ENCODE results near the gene SHROOM3. TPM values are rescaled to one million over a fixed set of nuclear protein-coding genes. Genes with fewer than 3 reads are reported as not detected.

Gene SHROOM3
- total and polyA plus RNA-seq, 2 experiments from 2014 or later = 11.3 to 73.5 TPM

DNA sequence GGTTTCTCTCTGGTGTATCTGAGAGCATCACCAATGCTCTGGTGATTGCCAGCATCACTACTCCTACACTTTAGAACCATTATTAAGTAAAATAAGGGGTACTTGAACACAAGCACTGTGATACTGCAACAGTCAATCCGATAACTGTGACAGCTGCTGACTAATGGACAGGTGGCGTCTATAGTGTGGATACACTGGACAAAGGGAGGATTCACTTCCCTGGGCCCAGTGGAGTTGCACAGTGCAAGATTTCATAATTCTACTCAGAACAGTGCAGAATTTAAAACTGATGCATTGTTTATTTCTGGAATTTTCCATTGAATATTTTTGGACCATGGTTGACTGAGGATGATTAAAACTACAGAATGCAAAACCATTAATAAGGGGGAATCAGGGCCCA lies 97.8 kb downstream of the SHROOM3 start:
- H3K27me3 ChIP-seq (ENCODE audit: insufficient read depth) = no peaks in the 10 kb centered on the region
- no peak overlapping the region for H3K4me3 Mint-ChIP-seq
- H2AFZ ChIP-seq = no peak overlapping the region
- H3F3A ChIP-seq (replicated peaks; ENCODE audit: low read depth) = no peaks in the 10 kb centered on the region
- ATAC-seq = no peak
- H3K36me3 Mint-ChIP-seq (ENCODE audit: low read depth) = no peaks in the 10 kb centered on the region
- H3K27ac ChIP-seq (ENCODE audit: low read depth) = no peak overlapping the region
- H3K9me2 ChIP-seq (ENCODE audit: insufficient read depth) = 0 out of 2 replicates have a peak, but pooled peaks cover 8% of the 10 kb centered on the region
- no peaks in the 10 kb centered on the region for H3K36me3 ChIP-seq (ENCODE audit: insufficient read depth)
- H3K4me1 ChIP-seq (ENCODE audit: insufficient read depth) = peaks cover 9% of the 10 kb centered on the region; the same call in 1 of the 2 replicates
- no peaks in the 10 kb centered on the region for H4K20me1 ChIP-seq (replicated peaks; ENCODE audit: insufficient read depth)
- no peaks in the 10 kb centered on the region for H3K79me2 ChIP-seq (replicated peaks; ENCODE audit: insufficient read depth)
- H3K27me3 Mint-ChIP-seq (ENCODE audit: insufficient read depth, low read depth, poor library complexity) = no peaks in the 10 kb centered on the region
- no peaks in the 10 kb centered on the region for H3K9me3 Mint-ChIP-seq
- DNase-seq (ENCODE audit: low spot score) = no peak
- no peak overlapping the region for H3K27ac Mint-ChIP-seq
- TF ChIP-seq POLR2AphosphoS5 (IDR thresholded peaks at IDR 0.05; ENCODE audit: low read depth) = no peak
- TF ChIP-seq EZH2phosphoT487 (IDR thresholded peaks at IDR 0.05; ENCODE audit: unreplicated experiment) = no peak
- no peak for TF ChIP-seq ZNF114 (CRISPR knock-in tag; IDR thresholded peaks at IDR 0.05)
- TF ChIP-seq, protein P1, sequence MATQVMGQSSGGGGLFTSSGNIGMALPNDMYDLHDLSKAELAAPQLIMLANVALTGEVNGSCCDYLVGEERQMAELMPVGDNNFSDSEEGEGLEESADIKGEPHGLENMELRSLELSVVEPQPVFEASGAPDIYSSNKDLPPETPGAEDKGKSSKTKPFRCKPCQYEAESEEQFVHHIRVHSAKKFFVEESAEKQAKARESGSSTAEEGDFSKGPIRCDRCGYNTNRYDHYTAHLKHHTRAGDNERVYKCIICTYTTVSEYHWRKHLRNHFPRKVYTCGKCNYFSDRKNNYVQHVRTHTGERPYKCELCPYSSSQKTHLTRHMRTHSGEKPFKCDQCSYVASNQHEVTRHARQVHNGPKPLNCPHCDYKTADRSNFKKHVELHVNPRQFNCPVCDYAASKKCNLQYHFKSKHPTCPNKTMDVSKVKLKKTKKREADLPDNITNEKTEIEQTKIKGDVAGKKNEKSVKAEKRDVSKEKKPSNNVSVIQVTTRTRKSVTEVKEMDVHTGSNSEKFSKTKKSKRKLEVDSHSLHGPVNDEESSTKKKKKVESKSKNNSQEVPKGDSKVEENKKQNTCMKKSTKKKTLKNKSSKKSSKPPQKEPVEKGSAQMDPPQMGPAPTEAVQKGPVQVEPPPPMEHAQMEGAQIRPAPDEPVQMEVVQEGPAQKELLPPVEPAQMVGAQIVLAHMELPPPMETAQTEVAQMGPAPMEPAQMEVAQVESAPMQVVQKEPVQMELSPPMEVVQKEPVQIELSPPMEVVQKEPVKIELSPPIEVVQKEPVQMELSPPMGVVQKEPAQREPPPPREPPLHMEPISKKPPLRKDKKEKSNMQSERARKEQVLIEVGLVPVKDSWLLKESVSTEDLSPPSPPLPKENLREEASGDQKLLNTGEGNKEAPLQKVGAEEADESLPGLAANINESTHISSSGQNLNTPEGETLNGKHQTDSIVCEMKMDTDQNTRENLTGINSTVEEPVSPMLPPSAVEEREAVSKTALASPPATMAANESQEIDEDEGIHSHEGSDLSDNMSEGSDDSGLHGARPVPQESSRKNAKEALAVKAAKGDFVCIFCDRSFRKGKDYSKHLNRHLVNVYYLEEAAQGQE (IDR thresholded peaks at IDR 0.05; ENCODE audit: unreplicated experiment) = no peak
- TF ChIP-seq, protein P2, sequence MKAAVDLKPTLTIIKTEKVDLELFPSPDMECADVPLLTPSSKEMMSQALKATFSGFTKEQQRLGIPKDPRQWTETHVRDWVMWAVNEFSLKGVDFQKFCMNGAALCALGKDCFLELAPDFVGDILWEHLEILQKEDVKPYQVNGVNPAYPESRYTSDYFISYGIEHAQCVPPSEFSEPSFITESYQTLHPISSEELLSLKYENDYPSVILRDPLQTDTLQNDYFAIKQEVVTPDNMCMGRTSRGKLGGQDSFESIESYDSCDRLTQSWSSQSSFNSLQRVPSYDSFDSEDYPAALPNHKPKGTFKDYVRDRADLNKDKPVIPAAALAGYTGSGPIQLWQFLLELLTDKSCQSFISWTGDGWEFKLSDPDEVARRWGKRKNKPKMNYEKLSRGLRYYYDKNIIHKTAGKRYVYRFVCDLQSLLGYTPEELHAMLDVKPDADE (IDR thresholded peaks at IDR 0.05) = no peak
- no peak for TF ChIP-seq ZNF462 (CRISPR knock-in tag; IDR thresholded peaks at IDR 0.05)
- H3K4me1 Mint-ChIP-seq = peaks cover 12% of the 10 kb centered on the region; the same call in 2 of the 3 replicates
- H3K4me3 ChIP-seq = no peak overlapping the region
- no peak overlapping the region for H3K4me2 ChIP-seq

All from GM23338 (cell line).